ENCODE data around the gene MFSD2B. TPM values are rescaled to one million over a fixed set of nuclear protein-coding genes. Genes with fewer than 3 reads are reported as not detected.

MFSD2B gene
- total RNA-seq, 2 experiments from 2014 or later, result 0.28 to 0.30 TPM

DNA sequence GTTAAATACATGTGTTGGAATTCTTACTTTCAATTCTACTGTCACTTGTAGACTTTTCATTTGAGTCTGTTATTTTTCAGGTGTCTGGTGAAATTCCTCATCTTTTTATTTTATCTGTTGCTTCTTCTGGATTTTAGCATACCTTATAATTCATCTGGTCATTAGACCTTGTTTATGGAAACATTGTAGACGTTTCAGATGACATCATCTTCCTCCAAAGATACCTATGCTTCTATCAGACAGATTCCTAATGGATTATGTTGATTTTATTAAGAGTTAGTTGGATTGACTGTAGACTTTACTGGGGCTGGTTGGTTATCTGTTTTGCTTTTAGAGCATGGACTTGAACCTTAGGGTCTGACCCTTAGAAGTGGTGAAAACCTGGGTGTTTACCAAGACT, 15.3 kb upstream of the MFSD2B start:
- Histone ChIP-seq H3K27me3 (ENCODE audit: control insufficient read depth in 1 of 2, insufficient read depth in 2 of 2, low read length in 2 of 2) (no peaks in the 10 kb centered on the region), H3K36me3 (ENCODE audit: insufficient read depth, low read length) (no peaks in the 10 kb centered on the region), H3K9me3 (ENCODE audit: control insufficient read depth in 1 of 2, insufficient read depth in 1 of 2, low read length in 2 of 2) (no peaks in the 10 kb centered on the region), H3K4me1 (ENCODE audit: insufficient read depth, low read length) (no peaks in the 10 kb centered on the region), H3K4me3 (ENCODE audit: low read length) (no peak overlapping the region), H3K27ac (ENCODE audit: low read depth in 1 of 2, low read length in 2 of 2) (no peak overlapping the region)
- DNase-seq (no peak), ATAC-seq (ENCODE audit: poor library complexity) (no peak)
- no peaks in the 10 kb centered on the region for H3K4me1 Mint-ChIP-seq (ENCODE audit: low read depth)
- no peak overlapping the region for H3K4me3 Mint-ChIP-seq
- peaks cover 6% of the 10 kb centered on the region for H3K36me3 Mint-ChIP-seq (ENCODE audit: low read depth)
- no peaks in the 10 kb centered on the region for H3K27me3 Mint-ChIP-seq
- intact Hi-C loops (cut with DNase I, micrococcal nuclease), result no loop called here
- CTCF ChIA-PET, result interaction anchor here (1.1 kb wide), 1 partner anchor 90 kb away, joined by 3 read pairs; the partner anchor contains the start of gene TP53I3
- H3K9me3 Mint-ChIP-seq, result no peaks in the 10 kb centered on the region
- POLR2A ChIA-PET, result no interaction called here
- no peak overlapping the region for H3K27ac Mint-ChIP-seq
- TF ChIP-seq, protein P1, sequence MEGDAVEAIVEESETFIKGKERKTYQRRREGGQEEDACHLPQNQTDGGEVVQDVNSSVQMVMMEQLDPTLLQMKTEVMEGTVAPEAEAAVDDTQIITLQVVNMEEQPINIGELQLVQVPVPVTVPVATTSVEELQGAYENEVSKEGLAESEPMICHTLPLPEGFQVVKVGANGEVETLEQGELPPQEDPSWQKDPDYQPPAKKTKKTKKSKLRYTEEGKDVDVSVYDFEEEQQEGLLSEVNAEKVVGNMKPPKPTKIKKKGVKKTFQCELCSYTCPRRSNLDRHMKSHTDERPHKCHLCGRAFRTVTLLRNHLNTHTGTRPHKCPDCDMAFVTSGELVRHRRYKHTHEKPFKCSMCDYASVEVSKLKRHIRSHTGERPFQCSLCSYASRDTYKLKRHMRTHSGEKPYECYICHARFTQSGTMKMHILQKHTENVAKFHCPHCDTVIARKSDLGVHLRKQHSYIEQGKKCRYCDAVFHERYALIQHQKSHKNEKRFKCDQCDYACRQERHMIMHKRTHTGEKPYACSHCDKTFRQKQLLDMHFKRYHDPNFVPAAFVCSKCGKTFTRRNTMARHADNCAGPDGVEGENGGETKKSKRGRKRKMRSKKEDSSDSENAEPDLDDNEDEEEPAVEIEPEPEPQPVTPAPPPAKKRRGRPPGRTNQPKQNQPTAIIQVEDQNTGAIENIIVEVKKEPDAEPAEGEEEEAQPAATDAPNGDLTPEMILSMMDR (IDR thresholded peaks at IDR 0.05), result no peak

DNA sequence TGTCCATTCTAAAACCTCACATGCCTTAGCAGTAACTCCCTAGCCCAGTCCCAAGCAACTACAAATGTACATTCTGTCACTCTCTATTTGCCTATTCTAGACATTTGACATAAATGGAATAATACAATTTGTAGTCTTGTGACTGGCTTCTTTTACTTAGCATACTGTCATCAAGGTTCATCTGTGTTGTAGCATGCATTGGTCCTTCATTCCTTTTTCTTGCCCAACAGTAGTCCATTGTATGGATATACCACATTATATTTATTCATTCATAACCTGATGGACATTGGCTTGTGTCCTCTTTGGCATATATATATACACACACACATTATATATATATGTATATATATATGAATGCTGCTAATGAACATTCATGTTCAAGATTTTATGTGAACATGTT, 2.2 kb upstream of the MFSD2B start:
- intact Hi-C loops (cut with DNase I, micrococcal nuclease), result no loop called here
- Mint-ChIP-seq H3K27ac (no peak overlapping the region), H3K27me3 (peaks cover 33% of the 10 kb centered on the region), H3K4me1 (ENCODE audit: low read depth) (no peaks in the 10 kb centered on the region), H3K9me3 (no peaks in the 10 kb centered on the region), H3K36me3 (ENCODE audit: low read depth) (no peaks in the 10 kb centered on the region), H3K4me3 (no peak overlapping the region)
- Histone ChIP-seq H3K27ac (ENCODE audit: low read depth in 1 of 2, low read length in 2 of 2) (no peak overlapping the region), H3K27me3 (ENCODE audit: control insufficient read depth in 1 of 2, insufficient read depth in 2 of 2, low read length in 2 of 2) (peaks cover 27 to 35% of the 10 kb centered on the region in 2 experiments), H3K36me3 (ENCODE audit: insufficient read depth, low read length) (no peaks in the 10 kb centered on the region), H3K9me3 (ENCODE audit: control insufficient read depth in 1 of 2, insufficient read depth in 1 of 2, low read length in 2 of 2) (peaks cover 0 to 7% of the 10 kb centered on the region in 2 experiments), H3K4me1 (ENCODE audit: insufficient read depth, low read length) (peaks cover 11% of the 10 kb centered on the region), H3K4me3 (ENCODE audit: low read length) (no peak overlapping the region)
- ChIA-PET POLR2A (no interaction called here), CTCF (interaction anchor here (1.1 kb wide), 1 partner anchor 77 kb away, joined by 4 read pairs; the partner anchor contains the start of gene TP53I3)
- TF ChIP-seq, protein P1 (IDR thresholded peaks at IDR 0.05), result no peak
- no peak for ATAC-seq (ENCODE audit: poor library complexity)
- DNase-seq, result no peak

DNA sequence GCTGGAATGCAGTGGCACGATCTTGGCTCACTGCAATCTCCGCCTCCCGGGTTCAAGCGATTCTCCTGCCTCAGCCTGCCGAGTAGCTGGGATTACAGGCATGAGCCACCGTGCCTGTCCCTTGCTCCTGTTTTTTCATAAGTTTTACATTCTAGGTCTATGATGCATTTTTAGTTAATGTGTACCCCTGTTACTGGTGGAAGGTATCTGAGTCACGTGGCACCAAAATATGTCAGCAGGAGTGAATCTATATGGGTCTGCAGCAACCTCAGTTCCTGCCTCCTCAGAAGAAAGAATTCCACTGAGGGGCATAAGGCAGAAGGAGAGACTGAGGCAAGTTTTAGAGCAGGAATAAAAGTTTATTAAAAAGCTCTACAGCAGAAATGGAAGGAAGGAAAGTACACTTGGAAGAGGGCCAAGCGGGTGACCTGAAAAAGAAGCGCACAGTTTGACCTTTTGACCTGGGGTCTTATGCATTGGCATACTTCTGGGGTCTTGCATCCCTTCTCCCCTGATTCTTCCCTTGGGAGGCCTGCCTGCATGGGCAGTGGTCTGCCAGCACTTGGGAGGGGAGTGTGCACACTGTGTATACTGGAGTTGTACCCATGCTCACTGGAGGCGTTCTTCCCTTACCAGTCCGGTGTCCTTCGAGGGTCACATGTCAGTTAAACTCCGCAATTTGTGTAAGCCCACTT, 1.1 kb upstream of the MFSD2B start:
- Histone ChIP-seq H3K4me3 (ENCODE audit: low read length) (no peak overlapping the region), H3K36me3 (ENCODE audit: insufficient read depth, low read length) (no peaks in the 10 kb centered on the region), H3K27ac (ENCODE audit: low read depth in 1 of 2, low read length in 2 of 2) (no peak overlapping the region), H3K27me3 (ENCODE audit: control insufficient read depth in 1 of 2, insufficient read depth in 2 of 2, low read length in 2 of 2) (peaks cover 27 to 35% of the 10 kb centered on the region in 2 experiments), H3K4me1 (ENCODE audit: insufficient read depth, low read length) (peaks cover 11% of the 10 kb centered on the region), H3K9me3 (ENCODE audit: control insufficient read depth in 1 of 2, insufficient read depth in 1 of 2, low read length in 2 of 2) (peaks cover 0 to 7% of the 10 kb centered on the region in 2 experiments)
- no peaks in the 10 kb centered on the region for H3K36me3 Mint-ChIP-seq (ENCODE audit: low read depth)
- H3K27me3 Mint-ChIP-seq, result peaks cover 43% of the 10 kb centered on the region
- no peaks in the 10 kb centered on the region for H3K9me3 Mint-ChIP-seq
- intact Hi-C loops (cut with DNase I, micrococcal nuclease), result no loop called here
- no peak overlapping the region for H3K4me3 Mint-ChIP-seq
- no peak overlapping the region for H3K27ac Mint-ChIP-seq
- ChIA-PET CTCF (interaction anchor here (0.6 kb wide), 1 partner anchor 63 kb away, joined by 3 read pairs; no protein-coding TSS in a partner anchor), POLR2A (no interaction called here)
- H3K4me1 Mint-ChIP-seq (ENCODE audit: low read depth), result no peaks in the 10 kb centered on the region
- TF ChIP-seq, protein P1 (IDR thresholded peaks at IDR 0.05), result no peak
- no peak for DNase-seq
- ATAC-seq (ENCODE audit: poor library complexity), result no peak
